WI38 (cell line): ENCODE data around the gene ERO1B.

ENCODE experiments used
- H3K4me3 ChIP-seq: 2 replicates; pipeline ENCODE4 v1.5.1; 2011; ENCODE audit warnings: low read depth, mild to moderate bottlenecking, control low read depth, low read length
- TF ChIP-seq, protein P1 (sequence below): IDR thresholded peaks from 2 replicates; pipeline ENCODE4 v1.5.1; 2012; ENCODE audit warnings: low read depth, mild to moderate bottlenecking, control low read depth, low read length

ERO1B gene

GRCh38 chr1:236308827-236309226 lies 27.1 kb upstream of the ERO1B start:
- TF ChIP-seq, protein P1, sequence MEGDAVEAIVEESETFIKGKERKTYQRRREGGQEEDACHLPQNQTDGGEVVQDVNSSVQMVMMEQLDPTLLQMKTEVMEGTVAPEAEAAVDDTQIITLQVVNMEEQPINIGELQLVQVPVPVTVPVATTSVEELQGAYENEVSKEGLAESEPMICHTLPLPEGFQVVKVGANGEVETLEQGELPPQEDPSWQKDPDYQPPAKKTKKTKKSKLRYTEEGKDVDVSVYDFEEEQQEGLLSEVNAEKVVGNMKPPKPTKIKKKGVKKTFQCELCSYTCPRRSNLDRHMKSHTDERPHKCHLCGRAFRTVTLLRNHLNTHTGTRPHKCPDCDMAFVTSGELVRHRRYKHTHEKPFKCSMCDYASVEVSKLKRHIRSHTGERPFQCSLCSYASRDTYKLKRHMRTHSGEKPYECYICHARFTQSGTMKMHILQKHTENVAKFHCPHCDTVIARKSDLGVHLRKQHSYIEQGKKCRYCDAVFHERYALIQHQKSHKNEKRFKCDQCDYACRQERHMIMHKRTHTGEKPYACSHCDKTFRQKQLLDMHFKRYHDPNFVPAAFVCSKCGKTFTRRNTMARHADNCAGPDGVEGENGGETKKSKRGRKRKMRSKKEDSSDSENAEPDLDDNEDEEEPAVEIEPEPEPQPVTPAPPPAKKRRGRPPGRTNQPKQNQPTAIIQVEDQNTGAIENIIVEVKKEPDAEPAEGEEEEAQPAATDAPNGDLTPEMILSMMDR: no peak

DNA sequence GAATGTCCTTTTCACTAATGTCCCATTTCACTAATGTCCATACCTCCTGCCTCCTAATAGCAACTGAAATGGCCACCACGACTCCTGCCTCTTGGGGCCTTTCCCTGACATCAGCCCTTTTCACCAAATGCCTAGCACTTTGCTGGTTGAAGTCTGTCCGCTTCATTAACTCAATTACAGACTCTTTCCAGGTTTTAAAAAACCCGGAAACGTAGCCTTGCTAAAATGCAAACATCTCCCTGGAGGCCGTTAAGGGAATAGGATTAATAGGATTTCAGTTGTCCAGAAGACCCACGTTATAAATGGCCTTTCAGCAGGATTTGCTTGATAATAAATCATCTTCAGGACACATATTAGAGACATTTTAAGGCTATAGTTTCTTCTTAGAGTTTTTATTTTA lies 25.7 kb upstream of the ERO1B start:
- TF ChIP-seq, protein P1: no peak

More at GRCh38 chr1:236308827-236309226, 27.1 kb upstream of the ERO1B start:
- no peak overlapping the region for H3K4me3 ChIP-seq

DNA sequence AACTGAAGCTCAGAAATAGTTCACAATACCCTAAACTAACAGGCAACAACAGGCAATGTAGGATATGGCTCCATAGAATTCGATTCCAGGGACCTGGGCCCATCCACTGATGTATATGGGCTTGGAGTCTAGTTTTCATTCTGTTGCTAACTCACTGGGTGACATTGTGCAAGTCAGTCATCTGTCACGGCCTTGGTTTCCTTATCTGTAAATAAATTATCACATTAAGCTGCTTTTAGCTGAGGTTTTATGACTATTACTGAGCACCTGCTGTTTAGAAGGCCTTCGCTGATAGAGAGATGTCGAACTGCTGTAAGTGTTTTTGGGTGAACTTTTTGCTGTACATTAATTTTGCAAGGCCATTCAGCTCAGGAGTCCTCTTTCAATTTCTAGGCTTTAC lies 22.9 kb upstream of the ERO1B start:
- TF ChIP-seq, protein P1: no peak
- no peak overlapping the region for H3K4me3 ChIP-seq

More for the DNA sequence above, 25.7 kb upstream of the ERO1B start:
- H3K4me3 ChIP-seq: no peak overlapping the region

GRCh38 chr1:236303675-236304074 lies 21.9 kb upstream of the ERO1B start:
- H3K4me3 ChIP-seq: no peak overlapping the region
- TF ChIP-seq, protein P1: no peak

GRCh38 chr1:236302941-236303340 lies 21.2 kb upstream of the ERO1B start:
- TF ChIP-seq, protein P1: no peak

DNA sequence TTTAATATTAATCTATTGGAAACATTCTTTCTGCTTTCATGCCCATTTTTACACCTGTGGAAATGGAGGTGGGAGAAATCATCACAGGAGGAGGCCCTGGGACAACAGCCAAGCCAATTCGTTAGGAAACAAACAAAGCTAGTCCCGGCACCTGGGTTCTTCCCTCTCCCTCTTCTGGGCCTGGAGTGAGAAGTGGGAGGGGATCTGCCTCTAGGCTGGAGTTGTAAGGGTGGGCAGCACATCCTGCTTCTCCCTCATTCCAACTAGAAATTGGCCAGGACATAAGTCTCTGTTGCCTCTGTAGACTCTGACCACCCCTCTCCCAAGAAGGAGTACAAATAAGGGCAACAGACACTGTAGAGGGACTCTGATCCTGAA lies 20.2 kb upstream of the ERO1B start:
- H3K4me3 ChIP-seq: no peak overlapping the region
- TF ChIP-seq, protein P1: no peak

More at GRCh38 chr1:236302941-236303340, 21.2 kb upstream of the ERO1B start:
- no peak overlapping the region for H3K4me3 ChIP-seq

DNA sequence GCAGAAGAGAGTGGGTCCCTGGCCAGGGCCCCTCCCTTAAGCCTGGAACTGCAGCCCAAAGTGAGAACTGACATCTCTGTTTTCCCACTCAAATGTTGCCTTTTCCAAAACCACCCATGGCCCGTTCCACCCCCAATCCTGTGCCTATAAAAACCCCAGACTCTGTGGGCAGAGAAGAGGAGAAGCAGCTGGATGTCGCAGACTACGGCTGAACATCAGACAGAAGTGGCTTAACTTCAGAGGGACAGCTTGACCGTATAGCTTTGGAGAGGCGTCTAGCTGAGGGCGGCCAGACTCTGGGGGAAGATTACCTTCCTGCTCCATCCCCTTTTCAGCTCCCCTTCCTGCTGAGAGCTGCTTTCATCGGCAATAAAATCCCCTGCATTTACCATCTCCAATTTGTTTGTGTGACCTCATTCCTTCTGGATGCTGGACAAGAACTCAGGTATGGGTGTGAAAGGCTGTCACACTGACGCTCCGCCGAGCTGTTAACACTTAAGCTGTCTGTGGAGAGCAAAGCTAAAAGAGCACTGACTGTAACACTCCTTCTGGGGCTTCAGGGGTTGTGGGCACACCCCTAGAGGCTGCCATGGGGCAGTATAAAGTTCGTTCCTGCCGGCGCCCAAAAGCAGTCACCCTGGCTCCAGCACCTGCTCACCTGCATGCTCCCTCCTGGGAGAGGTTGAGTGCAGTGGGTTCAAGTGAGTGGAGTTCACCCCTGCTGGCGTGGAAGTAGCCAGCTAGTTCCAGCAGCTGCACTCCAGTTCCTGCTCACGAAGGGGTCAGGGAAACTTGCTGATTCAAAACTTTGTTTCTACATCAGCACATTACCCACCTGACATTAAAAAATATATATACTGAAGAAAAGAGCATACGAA lies 19.6 kb upstream of the ERO1B start:
- TF ChIP-seq, protein P1: no peak
- H3K4me3 ChIP-seq: no peak overlapping the region
